ENCODE data around the gene FER.

- TF ChIP-seq USF2 (IDR thresholded peaks at IDR 0.05; ENCODE audit: borderline replicate concordance, low read depth, low read length), result no peak
- TF ChIP-seq FOXJ3 (CRISPR knock-in tag; IDR thresholded peaks at IDR 0.05), result no peak
- no peak for TF ChIP-seq CHD2 (IDR thresholded peaks at IDR 0.05; ENCODE audit: low read length, partially characterized antibody)
- TF ChIP-seq CTCF (IDR thresholded peaks at IDR 0.05), result no peak
- TF ChIP-seq NRF1 (IDR thresholded peaks at IDR 0.05; ENCODE audit: low read depth, low read length), result no peak
- no peak for TF ChIP-seq ZBTB33 (IDR thresholded peaks at IDR 0.05; ENCODE audit: borderline replicate concordance, low read depth)
- no peak for TF ChIP-seq SMC3 (IDR thresholded peaks at IDR 0.05; ENCODE audit: low read depth, low read length)
- TF ChIP-seq SIN3A (IDR thresholded peaks at IDR 0.05; ENCODE audit: borderline replicate concordance, low read depth, low read length), result no peak
- TF ChIP-seq REST (IDR thresholded peaks at IDR 0.05; ENCODE audit: low read depth, low read length), result no peak
- no peak for TF ChIP-seq YY1 (IDR thresholded peaks at IDR 0.05; ENCODE audit: low read depth)
- no peak for TF ChIP-seq MEF2A (IDR thresholded peaks at IDR 0.05; ENCODE audit: borderline replicate concordance, low read depth)
- TF ChIP-seq GABPA (IDR thresholded peaks at IDR 0.05; ENCODE audit: low read depth), result no peak
- no peak for TF ChIP-seq RFX5 (IDR thresholded peaks at IDR 0.05; ENCODE audit: low read length)
- no peak for TF ChIP-seq ELF1 (IDR thresholded peaks at IDR 0.05)
Observed at GRCh38 chr5:108715408-108715807, 32.3 kb upstream of the FER start.
